ENCODE measurements around the gene STPG2.

DNA sequence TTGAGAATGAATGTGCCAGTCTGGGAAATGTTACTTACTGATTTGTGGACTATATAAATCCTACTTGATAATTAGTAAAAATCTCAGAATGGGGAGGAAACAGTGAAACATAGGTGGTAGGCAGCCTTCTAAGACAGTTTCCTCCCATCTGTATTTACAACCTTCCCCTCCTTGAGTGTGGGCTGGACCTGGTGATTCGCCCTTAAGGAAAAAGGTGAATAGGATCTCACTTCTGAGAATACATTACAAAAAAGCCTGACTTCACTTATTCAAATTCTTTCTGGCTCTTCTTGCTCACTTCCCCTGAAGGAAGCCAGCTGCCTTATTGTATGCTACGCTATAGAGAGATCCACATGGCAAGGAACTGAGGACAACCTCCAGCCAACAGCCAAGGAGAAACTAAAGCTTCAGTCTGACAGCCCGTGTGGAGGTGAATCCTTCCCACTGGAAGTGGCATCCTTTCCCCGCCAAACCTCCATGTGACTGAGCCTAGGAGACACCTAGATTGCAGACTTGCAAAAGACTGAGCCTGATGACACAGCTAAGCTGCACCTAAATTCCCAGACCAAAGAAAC is 585.0 kb downstream of the STPG2 start:
- no peak for TF ChIP-seq FOXA1 (IDR thresholded peaks at IDR 0.05)
- no peak for TF ChIP-seq HDGF (IDR thresholded peaks at IDR 0.05; ENCODE audit: borderline replicate concordance)
- TF ChIP-seq SP1 (IDR thresholded peaks at IDR 0.05): no peak
- no peak for TF ChIP-seq FOXK2 (IDR thresholded peaks at IDR 0.05)

Data from HEK293T (cell line).